NCI-H2227 (cell line): ENCODE data around the gene UBE2D2.
"Not testable (repeated sequence)": the region's sequence is repeated elsewhere in the genome, so short reads cannot be mapped to it uniquely, and the experiment has no call there.

Source experiments
- DNase-seq: peaks from one replicate; lab custom pipeline; 2025; ENCODE audit not compliant: unreplicated experiment; lab: John Stamatoyannopoulos, UW

The UBE2D2 gene

GRCh38 chr5:139560752-139561654 lies at the start of gene UBE2D2:
Gene UBE2D2 (plus strand): TSS chr5:139561339. CDS start chr5:139561792, 453 bp downstream.
- peak; percentile 97 for DNase-seq

DNA sequence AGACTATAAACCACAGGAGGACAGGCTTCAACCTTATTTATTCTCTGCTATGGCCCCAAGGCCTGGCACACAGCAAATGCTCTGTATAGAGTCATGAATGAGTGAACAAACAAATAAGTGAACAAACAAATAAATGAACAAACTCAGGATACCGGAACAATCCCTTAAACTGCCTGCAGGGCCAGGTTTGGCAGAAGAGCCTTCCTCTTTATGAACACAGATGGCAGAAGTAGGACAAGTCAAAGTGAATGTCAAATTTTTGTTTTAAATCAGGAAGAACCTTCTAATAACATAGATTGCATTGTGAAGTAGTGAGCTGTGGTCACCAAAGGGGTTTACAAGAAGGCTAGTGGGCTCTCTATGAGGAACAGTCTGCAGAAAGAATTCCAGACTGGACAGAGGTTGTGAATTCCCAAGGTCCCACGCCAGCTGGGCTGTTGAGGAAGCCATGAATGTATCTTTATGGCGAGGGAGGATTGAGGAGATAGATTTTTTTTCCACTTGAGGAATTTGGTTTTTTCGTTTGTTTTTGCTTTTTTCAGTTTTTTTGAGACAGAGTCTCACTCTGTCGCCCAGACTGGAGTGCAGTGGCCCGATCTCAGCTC lies 48.3 kb upstream of the UBE2D2 start:
- no peak for DNase-seq

GRCh38 chr5:139513434-139513833 lies 47.7 kb upstream of the UBE2D2 start:
- peak; percentile 69 for DNase-seq

DNA sequence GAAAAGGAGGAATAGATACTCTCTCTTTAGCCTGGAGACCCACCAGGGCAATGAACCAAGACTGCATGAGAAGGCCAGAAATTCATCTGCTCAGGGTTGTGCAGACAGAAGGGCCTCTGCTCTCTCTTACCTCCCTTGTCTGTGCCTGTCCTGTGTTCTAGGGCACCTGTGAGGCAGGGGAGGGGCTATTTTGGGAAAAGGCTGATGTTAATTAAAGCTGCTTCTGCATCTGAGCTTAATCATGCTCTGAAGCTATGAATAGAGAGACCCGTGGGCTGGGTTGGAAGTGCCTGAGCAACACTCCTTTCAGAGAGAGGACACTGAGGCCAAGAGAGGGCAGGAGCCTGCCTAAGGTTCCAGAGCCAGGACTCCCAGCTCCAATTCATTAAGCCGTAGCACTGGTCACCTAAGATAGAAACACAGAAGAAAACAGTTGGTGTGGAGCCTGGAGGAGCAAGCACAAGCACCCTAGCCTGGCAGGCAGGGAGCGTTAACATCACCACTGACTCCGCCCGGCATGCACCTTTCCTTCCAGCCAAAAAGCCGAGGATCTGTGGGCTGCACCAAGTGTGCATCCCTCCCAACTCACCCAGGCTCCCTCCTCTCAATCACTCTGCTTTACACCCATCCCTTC lies 47.2 kb upstream of the UBE2D2 start:
- no peak for DNase-seq

DNA sequence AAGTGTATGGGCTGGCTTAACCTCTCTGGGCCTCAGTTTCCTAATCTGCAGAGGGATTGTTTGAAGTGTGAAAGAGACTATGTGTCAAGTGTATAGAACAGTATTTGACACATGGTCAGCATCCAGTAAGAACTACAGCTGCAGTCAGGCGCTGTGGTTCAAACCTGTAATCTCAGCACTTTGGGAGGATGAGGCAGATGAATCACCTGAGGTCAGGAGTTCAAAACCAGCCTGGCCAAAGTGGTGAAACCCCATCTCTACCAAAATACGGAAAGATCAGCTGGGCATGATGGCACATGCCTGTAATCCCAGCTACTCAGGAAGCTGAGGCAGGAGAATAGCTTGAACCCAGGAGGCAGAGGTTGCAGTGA lies 46.7 kb upstream of the UBE2D2 start:
- DNase-seq, result no peak

GRCh38 chr5:139517683-139518564 lies 43.2 kb upstream of the UBE2D2 start:
- DNase-seq, result peak; percentile 91

GRCh38 chr5:139523635-139524445 lies 37.3 kb upstream of the UBE2D2 start:
- no peak for DNase-seq

GRCh38 chr5:139524446-139524845 lies 36.7 kb upstream of the UBE2D2 start:
- DNase-seq, result peak; percentile 7

GRCh38 chr5:139524940-139525585 lies 36.1 kb upstream of the UBE2D2 start:
- DNase-seq, result no peak

- not testable (repeated sequence) for DNase-seq
Observed at GRCh38 chr5:139525586-139526308, 35.4 kb upstream of the UBE2D2 start.

- DNase-seq, result not testable (repeated sequence)
Observed at GRCh38 chr5:139526309-139527089, 34.6 kb upstream of the UBE2D2 start.

DNA sequence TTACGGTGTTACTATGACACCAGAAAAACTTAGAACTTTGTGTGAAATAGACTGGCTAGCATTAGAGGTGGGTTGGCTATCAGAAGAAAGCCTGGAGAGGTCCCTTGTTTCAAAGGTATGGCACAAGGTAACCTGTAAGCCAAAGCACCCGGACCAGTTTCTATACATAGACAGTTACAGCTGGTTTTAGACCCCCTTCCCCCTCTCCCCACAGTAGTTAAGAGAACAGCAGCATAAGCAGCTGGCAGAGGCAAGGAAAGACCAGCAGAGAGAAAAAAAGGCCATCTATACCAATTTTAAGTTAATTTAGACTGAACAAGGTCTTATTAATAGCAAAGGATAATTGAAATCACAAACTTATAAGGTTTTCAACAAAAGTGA lies 34.1 kb upstream of the UBE2D2 start:
- DNase-seq, result not testable (repeated sequence)

- not testable (repeated sequence) for DNase-seq
Observed at GRCh38 chr5:139527896-139528467, 33.2 kb upstream of the UBE2D2 start.

- not testable (repeated sequence) for DNase-seq
Observed at GRCh38 chr5:139528695-139529094, 32.4 kb upstream of the UBE2D2 start.

GRCh38 chr5:139530079-139530478 lies 31.1 kb upstream of the UBE2D2 start:
- DNase-seq, result not testable (repeated sequence)

GRCh38 chr5:139531772-139532169 lies 29.4 kb upstream of the UBE2D2 start:
- DNase-seq, result no peak

- no peak for DNase-seq
Observed at GRCh38 chr5:139543423-139543991, 17.6 kb upstream of the UBE2D2 start.
